ENCODE results near the gene BCOR.

DNA sequence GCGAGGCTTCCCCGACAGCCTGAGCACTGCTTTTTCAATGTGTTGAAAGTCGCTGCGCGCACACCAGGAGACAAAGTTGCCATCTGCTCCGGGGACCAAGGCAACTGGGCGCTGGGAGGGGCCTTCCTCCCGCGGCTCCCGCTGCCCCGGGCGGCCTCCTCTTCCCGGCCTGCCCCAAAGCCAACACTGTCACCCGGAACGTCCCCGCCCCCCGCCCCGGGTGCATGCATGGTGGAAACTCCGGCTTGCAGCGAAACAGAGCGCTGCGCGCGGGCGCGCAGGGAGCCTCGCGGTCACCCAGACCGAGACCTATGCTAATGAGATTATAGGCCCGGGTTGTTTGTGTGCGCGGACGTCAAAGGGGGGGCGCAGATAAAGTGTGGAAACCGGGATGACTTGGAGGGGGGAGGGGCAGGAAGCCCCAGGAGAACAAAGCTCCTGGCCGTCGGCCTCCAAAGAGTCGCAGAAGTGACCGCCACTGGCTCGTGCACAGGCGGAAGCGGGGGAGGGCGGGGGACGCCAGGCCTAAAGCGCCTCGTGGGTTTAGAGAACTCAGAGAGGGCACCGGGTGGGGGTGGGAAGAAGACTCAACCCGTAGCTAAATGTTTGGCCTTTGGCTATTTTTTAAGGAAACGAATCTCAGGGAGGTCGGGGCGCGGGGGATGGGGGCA is 88.8 kb downstream of the BCOR start:
- TF ChIP-seq, protein P1, sequence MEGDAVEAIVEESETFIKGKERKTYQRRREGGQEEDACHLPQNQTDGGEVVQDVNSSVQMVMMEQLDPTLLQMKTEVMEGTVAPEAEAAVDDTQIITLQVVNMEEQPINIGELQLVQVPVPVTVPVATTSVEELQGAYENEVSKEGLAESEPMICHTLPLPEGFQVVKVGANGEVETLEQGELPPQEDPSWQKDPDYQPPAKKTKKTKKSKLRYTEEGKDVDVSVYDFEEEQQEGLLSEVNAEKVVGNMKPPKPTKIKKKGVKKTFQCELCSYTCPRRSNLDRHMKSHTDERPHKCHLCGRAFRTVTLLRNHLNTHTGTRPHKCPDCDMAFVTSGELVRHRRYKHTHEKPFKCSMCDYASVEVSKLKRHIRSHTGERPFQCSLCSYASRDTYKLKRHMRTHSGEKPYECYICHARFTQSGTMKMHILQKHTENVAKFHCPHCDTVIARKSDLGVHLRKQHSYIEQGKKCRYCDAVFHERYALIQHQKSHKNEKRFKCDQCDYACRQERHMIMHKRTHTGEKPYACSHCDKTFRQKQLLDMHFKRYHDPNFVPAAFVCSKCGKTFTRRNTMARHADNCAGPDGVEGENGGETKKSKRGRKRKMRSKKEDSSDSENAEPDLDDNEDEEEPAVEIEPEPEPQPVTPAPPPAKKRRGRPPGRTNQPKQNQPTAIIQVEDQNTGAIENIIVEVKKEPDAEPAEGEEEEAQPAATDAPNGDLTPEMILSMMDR (IDR thresholded peaks at IDR 0.05), result no peak
- no peak for TF ChIP-seq POLR2A (IDR thresholded peaks at IDR 0.05)
